AG04449 (cell line): ENCODE measurements around the gene MAGEB2.

ENCODE experiments used
- CTCF ChIA-PET: fragments of 350-600 bp; formaldehyde crosslinking; extraction: SDS; loops from one replicate; lab custom pipeline; 2021; ENCODE audit warnings: antibody characterized with exemption; lab: Yijun Ruan, JAX
- POLR2A ChIA-PET: fragments of 400-600, 350-600 bp; formaldehyde crosslinking; extraction: SDS; loops from one replicate; lab custom pipeline; 2020; ENCODE audit warnings: antibody characterized with exemption, inconsistent platforms; lab: Yijun Ruan, JAX
- DNase-seq: peaks from one replicate; pipeline ENCODE4 v3.0.0-alpha.2; 2010; ENCODE audit warnings: low read depth, low spot score
- H3K4me3 ChIP-seq: 2 replicates; pipeline ENCODE4 v1.5.1; 2011; ENCODE audit warnings: low read depth, mild to moderate bottlenecking, control low read depth, low read length
- TF ChIP-seq, protein P1 (sequence below): IDR thresholded peaks from one replicate; pipeline ENCODE4 v1.5.1; 2011; ENCODE audit warnings: mild to moderate bottlenecking, moderate library complexity, low read length, control low read depth, inconsistent platforms; ENCODE audit not compliant: insufficient read depth; ENCODE audit errors: missing control alignments

Gene MAGEB2

DNA sequence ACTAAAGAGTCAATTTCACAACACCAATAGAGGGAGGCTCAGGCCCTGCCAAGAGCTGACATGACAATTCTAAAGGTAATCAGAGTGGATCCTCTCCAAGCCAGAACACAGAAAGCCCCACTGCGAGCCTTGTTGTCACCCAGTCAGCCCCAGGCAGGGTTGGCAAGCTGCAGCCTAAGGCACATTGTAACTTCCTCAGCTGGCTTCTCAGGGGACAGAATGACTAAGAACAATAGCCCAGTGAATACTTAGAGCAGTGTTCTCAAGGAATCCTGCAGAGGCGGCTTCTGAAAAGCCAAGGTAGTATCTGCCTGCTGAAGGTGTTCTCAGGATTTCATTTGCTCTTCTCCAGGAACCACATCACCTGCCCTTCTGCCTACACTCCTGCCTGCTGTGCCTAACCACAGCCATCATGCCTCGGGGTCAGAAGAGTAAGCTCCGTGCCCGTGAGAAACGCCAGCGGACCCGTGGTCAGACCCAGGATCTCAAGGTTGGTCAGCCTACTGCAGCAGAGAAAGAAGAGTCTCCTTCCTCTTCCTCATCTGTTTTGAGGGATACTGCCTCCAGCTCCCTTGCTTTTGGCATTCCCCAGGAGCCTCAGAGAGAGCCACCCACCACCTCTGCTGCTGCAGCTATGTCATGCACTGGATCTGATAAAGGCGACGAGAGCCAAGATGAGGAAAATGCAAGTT lies 26.5 kb downstream of the MAGEB2 start, which contains the start of gene MAGEB4:
TSS of gene MAGEB4 (plus strand) at position 277 of the 692 bp plus-strand sequence. CDS start at position 413, 136 bp downstream.
- ChIA-PET CTCF (no interaction called here), POLR2A (no interaction called here)
- TF ChIP-seq, protein P1, sequence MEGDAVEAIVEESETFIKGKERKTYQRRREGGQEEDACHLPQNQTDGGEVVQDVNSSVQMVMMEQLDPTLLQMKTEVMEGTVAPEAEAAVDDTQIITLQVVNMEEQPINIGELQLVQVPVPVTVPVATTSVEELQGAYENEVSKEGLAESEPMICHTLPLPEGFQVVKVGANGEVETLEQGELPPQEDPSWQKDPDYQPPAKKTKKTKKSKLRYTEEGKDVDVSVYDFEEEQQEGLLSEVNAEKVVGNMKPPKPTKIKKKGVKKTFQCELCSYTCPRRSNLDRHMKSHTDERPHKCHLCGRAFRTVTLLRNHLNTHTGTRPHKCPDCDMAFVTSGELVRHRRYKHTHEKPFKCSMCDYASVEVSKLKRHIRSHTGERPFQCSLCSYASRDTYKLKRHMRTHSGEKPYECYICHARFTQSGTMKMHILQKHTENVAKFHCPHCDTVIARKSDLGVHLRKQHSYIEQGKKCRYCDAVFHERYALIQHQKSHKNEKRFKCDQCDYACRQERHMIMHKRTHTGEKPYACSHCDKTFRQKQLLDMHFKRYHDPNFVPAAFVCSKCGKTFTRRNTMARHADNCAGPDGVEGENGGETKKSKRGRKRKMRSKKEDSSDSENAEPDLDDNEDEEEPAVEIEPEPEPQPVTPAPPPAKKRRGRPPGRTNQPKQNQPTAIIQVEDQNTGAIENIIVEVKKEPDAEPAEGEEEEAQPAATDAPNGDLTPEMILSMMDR = no peak
- H3K4me3 ChIP-seq = no peak within 1 kb of the TSS
- no peak for DNase-seq

DNA sequence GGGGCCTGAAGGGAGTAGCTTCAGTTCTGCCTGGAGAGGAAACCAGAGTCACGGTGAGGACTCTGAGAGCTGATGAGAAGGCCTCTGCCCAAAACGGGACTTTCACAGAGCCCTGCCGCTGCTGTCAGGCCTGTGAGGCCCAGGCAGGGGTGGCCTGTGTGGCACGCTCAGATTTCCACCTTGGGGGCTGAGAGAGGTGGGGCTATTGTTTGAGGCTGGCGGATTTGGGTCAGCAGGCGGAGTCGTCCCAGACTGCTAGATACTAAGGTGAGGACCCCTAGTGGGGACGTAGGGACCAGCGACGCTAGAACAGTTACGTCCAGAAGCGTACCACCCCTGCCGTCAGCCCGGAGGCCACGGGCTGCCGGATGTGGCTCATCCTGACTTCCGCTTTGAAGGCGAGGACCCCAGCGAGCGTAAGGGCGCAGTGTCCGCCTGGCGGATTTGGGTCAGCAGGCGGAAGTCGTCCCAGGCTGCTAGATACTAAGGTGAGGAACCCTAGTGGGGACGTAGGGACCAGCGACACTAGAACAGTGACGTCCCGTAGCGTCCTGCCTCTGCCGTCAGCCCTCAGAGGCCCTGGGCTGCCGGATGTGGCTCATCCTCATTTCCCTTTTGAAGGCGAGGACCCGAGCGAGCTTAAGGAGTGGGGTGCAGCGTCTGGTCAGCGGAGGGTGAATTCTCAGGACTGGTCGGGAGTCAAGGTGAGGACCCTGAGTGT lies 31.6 kb downstream of the MAGEB2 start, which contains the start of gene MAGEB1:
TSS of gene MAGEB1 (plus strand) at position 378 of the 721 bp plus-strand sequence. CDS start 3,348 bp downstream, outside the sequence.
- TF ChIP-seq, protein P1 = no peak
- no peak within 1 kb of the TSS for H3K4me3 ChIP-seq
- ChIA-PET CTCF (no interaction called here), POLR2A (no interaction called here)
- no peak for DNase-seq

GRCh38 chrX:30248854-30249253 lies 33.5 kb downstream of the MAGEB2 start:
- DNase-seq = no peak
- H3K4me3 ChIP-seq = no peak overlapping the region
- CTCF ChIA-PET = no interaction called here
- POLR2A ChIA-PET = no interaction called here
- TF ChIP-seq, protein P1 = no peak

DNA sequence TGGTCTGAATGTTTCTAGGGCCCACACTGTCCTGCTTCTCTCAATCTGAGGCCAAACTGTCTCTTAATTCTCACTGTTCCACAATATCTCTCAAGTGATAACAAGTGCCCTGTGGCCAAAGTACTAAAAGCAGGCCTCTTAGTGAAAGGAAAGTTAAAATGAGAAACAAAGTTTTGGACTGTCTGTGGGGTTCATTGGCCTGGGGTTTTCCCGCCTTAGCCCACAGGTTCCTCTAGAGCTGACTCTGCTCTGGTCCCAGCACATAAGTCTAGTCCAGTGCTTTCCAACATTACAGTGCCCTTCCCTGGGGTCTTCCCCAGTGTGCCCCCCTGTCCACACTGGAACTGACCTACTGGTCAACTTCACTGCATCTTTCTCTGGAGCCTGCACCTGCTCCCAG lies 37.9 kb downstream of the MAGEB2 start:
- TF ChIP-seq, protein P1 = no peak
- CTCF ChIA-PET = no interaction called here
- POLR2A ChIA-PET = no interaction called here
- no peak overlapping the region for H3K4me3 ChIP-seq
- no peak for DNase-seq

GRCh38 chrX:30259927-30260326 lies 44.6 kb downstream of the MAGEB2 start:
- CTCF ChIA-PET = no interaction called here
- POLR2A ChIA-PET = no interaction called here
- no peak for DNase-seq
- TF ChIP-seq, protein P1 = no peak
- H3K4me3 ChIP-seq = no peak overlapping the region

DNA sequence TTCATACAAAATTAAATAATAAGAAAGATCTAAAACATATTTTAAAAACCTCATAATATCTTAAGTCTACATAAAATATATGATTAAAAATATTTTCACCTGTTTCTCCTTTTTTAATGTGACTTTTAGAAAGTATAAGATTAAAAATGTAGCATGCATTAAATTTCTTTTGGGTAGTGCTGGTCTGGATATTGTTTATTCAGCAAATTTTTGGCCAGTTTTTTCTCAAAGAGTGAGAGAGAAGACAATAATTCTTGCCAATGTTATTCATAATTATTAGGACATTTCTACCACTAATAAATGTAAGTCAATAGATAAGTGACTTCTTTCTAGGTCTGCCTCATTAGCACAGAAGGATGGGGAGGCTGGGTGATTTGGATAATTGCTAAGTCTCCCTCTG lies 45.6 kb downstream of the MAGEB2 start:
- TF ChIP-seq, protein P1 = no peak
- CTCF ChIA-PET = no interaction called here
- no peak for DNase-seq
- H3K4me3 ChIP-seq = no peak overlapping the region
- POLR2A ChIA-PET = no interaction called here
